NCI-H524 treated with DMSO at 0.1 percent for 48 hours (cell line): ENCODE data around the gene MKRN2OS.
A peak's percentile ranks its signal among the peaks of the same experiment; 100 is the strongest.

Experiments used
- DNase-seq: peaks from one replicate; lab custom pipeline; 2025; lab: John Stamatoyannopoulos, UW

Gene MKRN2OS

DNA sequence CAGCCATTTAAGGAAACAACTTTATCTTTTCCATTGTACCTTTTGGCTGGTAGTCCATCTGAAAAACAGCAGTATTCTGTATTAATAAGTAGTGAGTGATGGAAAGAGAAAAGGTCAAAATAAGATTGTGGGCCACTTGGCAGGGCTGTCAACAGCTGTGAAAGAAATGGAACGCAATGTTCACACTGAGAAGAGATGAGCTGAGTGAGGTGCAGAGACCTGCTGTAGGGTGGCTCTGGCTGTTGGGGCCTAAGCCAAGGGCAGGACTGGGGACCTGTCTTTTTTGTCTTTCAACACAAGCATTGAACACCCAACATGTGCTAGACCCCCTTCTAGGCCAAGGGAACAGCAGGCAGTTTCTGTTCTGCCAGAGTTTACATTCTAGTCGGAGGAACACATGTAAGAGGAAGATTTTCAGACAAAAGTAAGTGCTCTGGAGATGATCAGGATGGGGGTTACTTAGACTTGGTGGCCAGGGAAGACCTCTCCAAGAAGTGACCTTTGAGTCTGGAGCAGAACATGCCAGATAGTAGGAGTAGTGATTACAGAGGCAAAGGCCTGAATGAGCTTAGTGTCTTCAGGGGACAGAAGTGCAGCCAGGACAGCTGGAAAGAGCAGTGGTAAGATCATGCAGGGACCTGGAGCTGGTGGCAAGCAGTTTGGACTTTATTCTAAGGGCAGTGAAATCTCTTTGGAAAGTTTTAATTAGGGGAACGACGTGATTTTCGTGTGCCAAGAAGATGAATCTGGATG lies 31.4 kb downstream of the MKRN2OS start:
- DNase-seq = no peak

- DNase-seq = no peak
Measured at GRCh38 chr3:12512534-12513118, 32.7 kb downstream of the MKRN2OS start.

- DNase-seq = no peak
Measured at GRCh38 chr3:12509466-12509865, 35.8 kb downstream of the MKRN2OS start.

DNA sequence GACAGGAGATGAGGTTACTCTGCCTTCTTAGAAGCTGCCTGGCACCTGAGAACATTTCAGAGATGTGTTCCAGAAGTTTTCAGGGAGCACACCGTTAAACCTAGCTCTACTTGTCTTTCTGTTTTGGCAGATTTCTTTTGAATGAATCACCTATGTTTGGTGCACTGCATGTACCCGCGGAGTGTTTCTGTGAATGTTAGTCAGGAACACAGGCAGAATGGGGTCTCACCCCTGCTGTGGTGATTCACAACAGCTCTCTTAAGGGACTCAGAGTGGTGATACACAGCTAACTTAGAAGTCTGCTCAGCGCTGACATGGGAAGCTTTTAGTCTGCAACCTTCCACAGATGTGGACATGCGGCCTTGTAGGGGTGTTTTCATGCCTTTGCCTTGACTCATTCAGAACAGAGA lies 37.0 kb downstream of the MKRN2OS start:
- DNase-seq = no peak

GRCh38 chr3:12507591-12508281 lies 37.6 kb downstream of the MKRN2OS start:
- DNase-seq = no peak

DNA sequence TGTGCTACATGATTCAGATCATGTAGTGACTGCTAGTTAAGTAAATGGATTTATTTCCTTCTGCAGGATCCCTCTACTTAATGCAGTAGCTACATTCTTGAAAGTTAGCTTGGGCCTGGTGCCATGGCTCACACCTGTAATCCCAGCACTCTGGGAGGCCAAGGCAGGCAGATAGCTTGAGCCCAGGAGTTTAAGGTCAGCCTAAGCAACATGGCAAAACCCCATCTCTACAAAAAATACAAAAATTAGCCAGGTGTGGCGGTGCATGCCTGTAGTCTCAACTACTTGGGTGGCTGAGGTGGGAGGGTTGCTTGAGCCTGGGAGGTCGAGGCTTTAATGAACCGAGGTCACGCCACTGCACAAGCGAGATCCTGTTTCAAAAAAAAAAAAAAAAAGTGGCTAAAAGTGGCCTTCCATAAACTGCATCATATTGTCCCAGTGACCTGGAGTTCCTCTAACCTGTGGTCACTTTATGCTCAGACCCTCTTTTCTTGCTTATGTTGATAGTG lies 39.0 kb downstream of the MKRN2OS start:
- DNase-seq = no peak

DNA sequence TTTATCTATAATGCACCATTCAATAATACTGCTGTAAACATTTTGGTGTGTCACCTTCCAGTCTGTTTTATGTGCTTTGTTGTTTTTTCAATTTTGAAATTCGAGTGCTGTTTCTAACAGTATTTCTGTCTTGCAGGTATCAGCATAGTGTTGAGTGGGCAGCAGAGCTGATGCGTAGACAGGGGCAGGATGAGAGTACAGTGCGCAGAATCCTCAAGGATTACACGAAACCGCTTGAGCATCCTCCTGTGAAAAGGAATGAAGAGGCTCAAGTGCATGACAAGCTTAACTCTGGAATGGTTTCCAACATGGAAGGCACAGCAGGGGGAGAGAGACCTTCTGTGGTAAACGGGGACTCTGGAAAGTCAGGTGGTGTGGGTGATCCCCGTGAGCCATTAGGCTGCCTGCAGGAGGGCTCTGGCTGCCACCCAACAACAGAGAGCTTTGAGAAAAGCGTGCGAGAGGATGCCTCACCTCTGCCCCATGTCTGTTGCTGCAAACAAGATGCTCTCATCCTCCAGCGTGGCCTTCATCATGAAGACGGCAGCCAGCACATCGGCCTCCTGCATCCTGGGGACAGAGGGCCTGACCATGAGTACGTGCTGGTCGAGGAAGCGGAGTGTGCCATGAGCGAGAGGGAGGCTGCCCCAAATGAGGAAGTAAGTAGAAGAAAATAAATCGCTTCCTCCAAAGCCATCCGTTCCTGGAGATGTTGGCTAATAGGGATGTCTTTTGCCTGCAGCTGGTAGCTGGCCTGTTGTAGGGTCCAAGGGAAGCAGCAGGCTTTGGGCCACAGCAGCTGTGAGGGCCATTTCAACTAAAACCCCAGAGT lies 42.0 kb downstream of the MKRN2OS start:
- no peak for DNase-seq

- DNase-seq = no peak
Measured at GRCh38 chr3:12501360-12502020, 43.8 kb downstream of the MKRN2OS start.

GRCh38 chr3:12499474-12499873 lies 45.8 kb downstream of the MKRN2OS start:
- no peak for DNase-seq

- DNase-seq = no peak
Measured at GRCh38 chr3:12496453-12496761, 48.9 kb downstream of the MKRN2OS start.

GRCh38 chr3:12495749-12496452 lies 49.4 kb downstream of the MKRN2OS start:
- no peak for DNase-seq

GRCh38 chr3:12490547-12490946 lies 54.8 kb downstream of the MKRN2OS start:
- no peak for DNase-seq

GRCh38 chr3:12489832-12490231 lies 55.5 kb downstream of the MKRN2OS start:
- peak; percentile 59 for DNase-seq
